Breast epithelium (tissue), 4 donors: ENCODE measurements around the gene MAN2A1. TPM values are rescaled to one million over a fixed set of nuclear protein-coding genes. Genes with fewer than 3 reads are reported as not detected.

ENCODE experiments used
- DNase-seq, 2 donors: peaks; one replicate each; pipeline ENCODE4 v3.0.0-alpha.2; 2019; ENCODE audit warnings: low spot score in 2 of 2
- H3K27ac ChIP-seq, 2 donors: fragments of 200-600 bp; sonication (generic) in 1 of 2; one replicate each; pipeline ENCODE4 v1.5.1; 2016 to 2019; ENCODE audit warnings: mild to moderate bottlenecking in 1 of 2
- H3K27me3 ChIP-seq, 2 donors: fragments of 200-600 bp; sonication (generic) in 1 of 2; one replicate each; pipeline versions ENCODE4 v1.5.1 to v1.6.0; 2017 to 2019; ENCODE audit warnings: control low read depth in 1 of 2, mild to moderate bottlenecking in 1 of 2
- H3K36me3 ChIP-seq: fragments of 200-600 bp; one replicate; pipeline ENCODE4 v1.5.1; 2019
- H3K4me1 ChIP-seq, 2 donors: fragments of 200-600 bp; sonication (generic); one replicate each; pipeline ENCODE4 v1.5.1; 2016 to 2019; ENCODE audit warnings: control low read depth in 1 of 2
- H3K4me3 ChIP-seq, 3 donors: fragments of 200-600 bp; sonication (generic); 1 replicate in 2 of 3; 2 replicates in 1 of 3; pipeline ENCODE4 v1.5.1; 2016 to 2019; ENCODE audit warnings: mild to moderate bottlenecking in 3 of 3, moderate library complexity in 2 of 3
- H3K9me3 ChIP-seq, 2 donors: fragments of 200-600 bp; sonication (generic) in 1 of 2; one replicate each; pipeline ENCODE4 v1.5.1; 2016 to 2019; ENCODE audit warnings: control low read depth in 1 of 2
- POLR2A ChIP-seq: fragments of 450-650 bp; IDR thresholded peaks from one replicate; pipeline ENCODE4 v1.6.1; 2016; ENCODE audit warnings: antibody characterized with exemption, mild to moderate bottlenecking, moderate library complexity
- POLR2AphosphoS5 ChIP-seq, 3 donors: sonication (generic); formaldehyde crosslinking; IDR thresholded peaks; one replicate each; pipeline ENCODE4 v1.6.1; 2017; ENCODE audit warnings: antibody characterized with exemption in 3 of 3
- intact Hi-C: fragments of 100-400 bp; cut with DNase I; formaldehyde crosslinking; loops from one replicate; pipeline ENCODE4 v1.15.1; 2023; ENCODE audit warnings: low total_unique reads
- total RNA-seq, 3 donors: library from RNA; depleted of rRNA; stranded (reverse); fragments of >200 nt; gene quantifications; one replicate each; pipeline ENCODE4 v1.1.0, GENCODE V29; 2016
- TF ChIP-seq, protein P1 (sequence below), 3 donors: fragments of 450-650 bp; IDR thresholded peaks; one replicate each; pipeline ENCODE4 v1.5.1; 2016 to 2017; ENCODE audit warnings: antibody characterized with exemption in 3 of 3, mild to moderate bottlenecking in 3 of 3, moderate library complexity in 3 of 3

MAN2A1 gene
- total RNA-seq, 3 donors from 2014 or later, result 57.9 to 68.6 (median 63.3) TPM

GRCh38 chr5:109668237-109668636, 21.5 kb upstream of the MAN2A1 start:
- DNase-seq, result no peak
- no peak overlapping the region for H3K27ac ChIP-seq
- no peaks in the 10 kb centered on the region for H3K36me3 ChIP-seq
- no peak overlapping the region for H3K4me3 ChIP-seq
- no peak for TF ChIP-seq POLR2A
- TF ChIP-seq, protein P1, sequence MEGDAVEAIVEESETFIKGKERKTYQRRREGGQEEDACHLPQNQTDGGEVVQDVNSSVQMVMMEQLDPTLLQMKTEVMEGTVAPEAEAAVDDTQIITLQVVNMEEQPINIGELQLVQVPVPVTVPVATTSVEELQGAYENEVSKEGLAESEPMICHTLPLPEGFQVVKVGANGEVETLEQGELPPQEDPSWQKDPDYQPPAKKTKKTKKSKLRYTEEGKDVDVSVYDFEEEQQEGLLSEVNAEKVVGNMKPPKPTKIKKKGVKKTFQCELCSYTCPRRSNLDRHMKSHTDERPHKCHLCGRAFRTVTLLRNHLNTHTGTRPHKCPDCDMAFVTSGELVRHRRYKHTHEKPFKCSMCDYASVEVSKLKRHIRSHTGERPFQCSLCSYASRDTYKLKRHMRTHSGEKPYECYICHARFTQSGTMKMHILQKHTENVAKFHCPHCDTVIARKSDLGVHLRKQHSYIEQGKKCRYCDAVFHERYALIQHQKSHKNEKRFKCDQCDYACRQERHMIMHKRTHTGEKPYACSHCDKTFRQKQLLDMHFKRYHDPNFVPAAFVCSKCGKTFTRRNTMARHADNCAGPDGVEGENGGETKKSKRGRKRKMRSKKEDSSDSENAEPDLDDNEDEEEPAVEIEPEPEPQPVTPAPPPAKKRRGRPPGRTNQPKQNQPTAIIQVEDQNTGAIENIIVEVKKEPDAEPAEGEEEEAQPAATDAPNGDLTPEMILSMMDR (IDR thresholded peaks at IDR 0.05), result no peak
- TF ChIP-seq POLR2AphosphoS5 (IDR thresholded peaks at IDR 0.05), result no peak
- H3K4me1 ChIP-seq, result no peaks in the 10 kb centered on the region
- H3K9me3 ChIP-seq, result no peaks in the 10 kb centered on the region
- no peaks in the 10 kb centered on the region for H3K27me3 ChIP-seq
- intact Hi-C loops, result no loop called here

- no peak overlapping the region for H3K27ac ChIP-seq
- no peaks in the 10 kb centered on the region for H3K4me1 ChIP-seq
- intact Hi-C loops, result no loop called here
- no peaks in the 10 kb centered on the region for H3K36me3 ChIP-seq
- H3K9me3 ChIP-seq, result no peaks in the 10 kb centered on the region
- no peak overlapping the region for H3K4me3 ChIP-seq
- H3K27me3 ChIP-seq, result no peaks in the 10 kb centered on the region
- no peak for DNase-seq
- no peak for TF ChIP-seq POLR2AphosphoS5 (IDR thresholded peaks at IDR 0.05)
- TF ChIP-seq, protein P1 (IDR thresholded peaks at IDR 0.05), result no peak
- no peak for TF ChIP-seq POLR2A
These were observed 20.9 kb upstream of the MAN2A1 start for GRCh38 chr5:109668668-109669422.

GRCh38 chr5:109669991-109670706, 19.6 kb upstream of the MAN2A1 start:
- TF ChIP-seq, protein P1 (IDR thresholded peaks at IDR 0.05), result no peak
- no peak for TF ChIP-seq POLR2A
- TF ChIP-seq POLR2AphosphoS5 (IDR thresholded peaks at IDR 0.05), result no peak
- H3K9me3 ChIP-seq, result no peaks in the 10 kb centered on the region
- no peak overlapping the region for H3K4me3 ChIP-seq
- no peak for DNase-seq
- H3K36me3 ChIP-seq, result no peaks in the 10 kb centered on the region
- H3K27ac ChIP-seq, result no peak overlapping the region
- H3K4me1 ChIP-seq, result no peaks in the 10 kb centered on the region
- H3K27me3 ChIP-seq, result no peaks in the 10 kb centered on the region
- intact Hi-C loops, result no loop called here

DNA sequence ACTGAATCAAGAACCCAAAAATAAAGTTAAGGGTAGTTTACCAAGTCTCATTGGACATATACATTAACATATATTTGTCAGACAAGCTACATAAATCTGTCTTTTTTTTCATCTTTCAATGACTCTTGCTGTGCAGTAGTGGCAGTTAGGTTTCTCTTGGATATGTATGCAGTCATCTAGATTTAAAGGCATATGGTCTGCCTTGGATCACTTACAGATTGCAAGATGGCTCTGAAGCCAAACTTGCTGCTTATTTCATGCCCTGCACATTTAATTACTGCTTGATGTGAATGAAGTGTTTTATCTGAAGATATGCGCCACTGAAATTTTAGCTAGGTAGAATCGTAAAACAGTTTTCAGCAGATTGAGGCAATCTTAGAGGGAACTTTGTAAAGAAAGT, 18.6 kb upstream of the MAN2A1 start:
- Histone ChIP-seq H3K27ac (no peak overlapping the region), H3K36me3 (no peaks in the 10 kb centered on the region), H3K27me3 (no peaks in the 10 kb centered on the region), H3K4me3 (no peak overlapping the region), H3K9me3 (no peaks in the 10 kb centered on the region), H3K4me1 (no peaks in the 10 kb centered on the region)
- intact Hi-C loops, result no loop called here
- TF ChIP-seq, protein P1 (IDR thresholded peaks at IDR 0.05), result no peak
- TF ChIP-seq POLR2A, result no peak
- no peak for TF ChIP-seq POLR2AphosphoS5 (IDR thresholded peaks at IDR 0.05)
- no peak for DNase-seq

- Histone ChIP-seq H3K27me3 (no peaks in the 10 kb centered on the region), H3K4me3 (no peak overlapping the region), H3K27ac (no peak overlapping the region), H3K9me3 (no peaks in the 10 kb centered on the region), H3K36me3 (no peaks in the 10 kb centered on the region), H3K4me1 (no peaks in the 10 kb centered on the region)
- no peak for TF ChIP-seq POLR2A
- TF ChIP-seq POLR2AphosphoS5 (IDR thresholded peaks at IDR 0.05), result no peak
- TF ChIP-seq, protein P1 (IDR thresholded peaks at IDR 0.05), result no peak
- no peak for DNase-seq
- intact Hi-C loops, result no loop called here
These were observed 15.1 kb upstream of the MAN2A1 start for GRCh38 chr5:109674596-109674995.
